Body of pancreas (tissue), 2 donors: ENCODE measurements around the gene DRC3. TPM values are rescaled to one million over a fixed set of nuclear protein-coding genes. Genes with fewer than 3 reads are reported as not detected.

Experiments used
- total RNA-seq, 2 donors: library from RNA; depleted of rRNA; stranded (reverse); fragments of >200 nt; gene quantifications; one replicate each; pipeline ENCODE4 v1.1.0, GENCODE V29; 2016

The DRC3 gene
- total RNA-seq, 2 donors from 2014 or later, result 2.9 to 6.9 TPM

Other genes with a start within 250 kb of the DRC3 start
- gene SREBF1, start 135.9 kb upstream of the DRC3 start, total RNA-seq, result 10 to 100 TPM; 22.3 to 88.0 TPM
- 10 to 100 TPM; 35.9 to 55.8 TPM for gene TOM1L2, start 462 bp upstream of the DRC3 start, total RNA-seq
- gene ATPAF2, start 66.3 kb downstream of the DRC3 start, total RNA-seq, result 10 to 100 TPM; 10.9 to 34.3 TPM
- 10 to 100 TPM in 1 of 2 donors, 1 to 10 TPM in 1; 3.6 to 20.4 TPM for gene GID4, start 66.5 kb downstream of the DRC3 start, total RNA-seq
- 10 to 100 TPM; 17.8 to 30.1 TPM for gene DRG2, start 115.1 kb downstream of the DRC3 start, total RNA-seq
- 1 to 10 TPM in 1 of 2 donors, under 1 TPM in 1; under 0.01 to 1.3 TPM for gene MYO15A, start 135.9 kb downstream of the DRC3 start, total RNA-seq
- gene ALKBH5, start 211.0 kb downstream of the DRC3 start, total RNA-seq, result 10 to 100 TPM; 45.4 to 48.8 TPM